Upper lobe of right lung (tissue), 1 donor: Measurements from ENCODE around the gene CIROP. TPM values are rescaled to one million over a fixed set of nuclear protein-coding genes. Genes with fewer than 3 reads are reported as not detected.

Experiments
- ATAC-seq: fragments of 200-7000 bp; cut with Tn5 transposase; one replicate; pipeline ENCODE4 v1.9.1; 2020; ENCODE audit warnings: mild to moderate bottlenecking, moderate library complexity
- DNase-seq: peaks from one replicate; pipeline ENCODE4 v3.0.0-alpha.2; 2020
- H3K27ac ChIP-seq: fragments of 200-600 bp; one replicate; pipeline ENCODE4 v1.8.0; 2022
- H3K27me3 ChIP-seq: fragments of 200-600 bp; one replicate; pipeline ENCODE4 v1.8.0; 2022; ENCODE audit warnings: mild to moderate bottlenecking
- H3K36me3 ChIP-seq: fragments of 200-600 bp; one replicate; pipeline ENCODE4 v1.8.0; 2022
- H3K4me1 ChIP-seq: fragments of 200-600 bp; one replicate; pipeline ENCODE4 v1.8.0; 2022
- H3K4me3 ChIP-seq: fragments of 200-600 bp; one replicate; pipeline ENCODE4 v1.8.0; 2022; ENCODE audit warnings: mild to moderate bottlenecking
- H3K9me3 ChIP-seq: fragments of 200-600 bp; one replicate; pipeline ENCODE4 v1.8.0; 2022
- intact Hi-C: fragments of 100-400 bp; cut with DNase I; formaldehyde crosslinking; loops from one replicate; pipeline ENCODE4 v1.11.0; 2022
- total RNA-seq: library from RNA; stranded (reverse); fragmentation: NEBNext Ultra II Directional; extraction: Animal tissue kit (Norgen Biotek cat#: 25700); gene quantifications from one replicate; pipeline ENCODE4 v1.2.1, GENCODE V29; 2021
- TF ChIP-seq, protein P1 (sequence below): fragments of 200-600 bp; IDR thresholded peaks from one replicate; pipeline ENCODE4 v1.8.0; 2022; ENCODE audit warnings: antibody characterized with exemption
- donor health status: DM: no; HTN: yes; CAD: no; lungs with severe emphysema.

Gene CIROP
- total RNA-seq, 1 donor from 2014 or later: not detected

DNA sequence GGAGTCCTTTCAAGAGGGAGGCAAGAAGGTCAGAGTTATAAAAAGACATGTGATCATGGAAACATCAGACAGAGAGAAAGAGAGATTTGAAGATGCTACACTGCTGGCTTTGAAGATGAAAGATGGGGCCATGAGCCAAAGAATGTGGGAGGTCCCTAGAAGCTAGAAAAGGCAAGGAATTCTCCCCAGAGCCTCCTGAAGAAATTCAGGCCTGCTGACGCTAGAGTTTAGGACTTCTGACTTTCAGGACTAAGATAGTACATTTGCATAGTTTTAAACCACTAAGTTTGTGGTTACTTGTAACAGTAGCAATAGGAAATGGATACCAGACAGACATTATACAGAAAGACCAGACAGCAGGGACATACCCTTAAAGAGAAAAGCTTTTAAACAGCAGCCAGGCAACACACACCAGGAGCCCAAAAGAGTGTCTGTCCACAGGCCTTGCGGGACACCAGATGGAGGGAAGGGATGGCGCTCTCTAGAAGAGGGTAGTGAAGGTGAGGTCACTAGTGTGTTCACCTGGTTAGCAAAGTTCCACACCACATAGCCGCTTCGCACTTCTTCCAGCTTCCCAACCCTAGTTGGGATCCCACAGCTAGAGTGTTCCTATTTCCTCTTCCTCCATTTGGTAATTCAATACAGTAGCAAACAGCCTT lies 43.9 kb upstream of the CIROP start:
- ATAC-seq (no peak), DNase-seq (no peak)
- H3K27ac ChIP-seq: no peak overlapping the region
- TF ChIP-seq, protein P1, sequence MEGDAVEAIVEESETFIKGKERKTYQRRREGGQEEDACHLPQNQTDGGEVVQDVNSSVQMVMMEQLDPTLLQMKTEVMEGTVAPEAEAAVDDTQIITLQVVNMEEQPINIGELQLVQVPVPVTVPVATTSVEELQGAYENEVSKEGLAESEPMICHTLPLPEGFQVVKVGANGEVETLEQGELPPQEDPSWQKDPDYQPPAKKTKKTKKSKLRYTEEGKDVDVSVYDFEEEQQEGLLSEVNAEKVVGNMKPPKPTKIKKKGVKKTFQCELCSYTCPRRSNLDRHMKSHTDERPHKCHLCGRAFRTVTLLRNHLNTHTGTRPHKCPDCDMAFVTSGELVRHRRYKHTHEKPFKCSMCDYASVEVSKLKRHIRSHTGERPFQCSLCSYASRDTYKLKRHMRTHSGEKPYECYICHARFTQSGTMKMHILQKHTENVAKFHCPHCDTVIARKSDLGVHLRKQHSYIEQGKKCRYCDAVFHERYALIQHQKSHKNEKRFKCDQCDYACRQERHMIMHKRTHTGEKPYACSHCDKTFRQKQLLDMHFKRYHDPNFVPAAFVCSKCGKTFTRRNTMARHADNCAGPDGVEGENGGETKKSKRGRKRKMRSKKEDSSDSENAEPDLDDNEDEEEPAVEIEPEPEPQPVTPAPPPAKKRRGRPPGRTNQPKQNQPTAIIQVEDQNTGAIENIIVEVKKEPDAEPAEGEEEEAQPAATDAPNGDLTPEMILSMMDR: no peak
- H3K4me3 ChIP-seq: no peak overlapping the region
- no peaks in the 10 kb centered on the region for H3K9me3 ChIP-seq
- H3K36me3 ChIP-seq: no peaks in the 10 kb centered on the region
- intact Hi-C loops: no loop called here
- H3K27me3 ChIP-seq: no peaks in the 10 kb centered on the region
- peaks cover 15% of the 10 kb centered on the region for H3K4me1 ChIP-seq

DNA sequence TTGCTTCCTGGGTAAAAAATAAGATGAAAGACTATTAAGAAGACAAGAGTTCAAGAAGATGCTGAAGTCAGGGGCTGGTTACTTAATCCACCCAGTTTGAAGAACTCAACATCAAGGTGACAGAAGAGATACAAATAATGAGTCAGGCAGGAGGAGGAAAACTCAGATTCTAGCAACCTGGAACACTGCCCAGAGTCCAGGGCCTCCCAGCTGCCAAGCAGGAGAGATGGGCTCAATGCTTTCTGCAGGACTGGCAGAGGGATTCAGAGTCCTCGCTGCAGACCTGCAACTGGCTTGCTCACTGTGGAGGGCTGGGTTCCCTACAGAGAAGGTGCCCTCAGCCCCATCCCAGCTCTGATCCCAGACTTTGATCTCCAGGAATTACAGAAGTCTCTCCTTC lies 42.9 kb upstream of the CIROP start:
- intact Hi-C loops: no loop called here
- Histone ChIP-seq H3K4me1 (peaks cover 10% of the 10 kb centered on the region), H3K4me3 (no peak overlapping the region), H3K27ac (no peak overlapping the region), H3K36me3 (no peaks in the 10 kb centered on the region), H3K9me3 (no peaks in the 10 kb centered on the region), H3K27me3 (no peaks in the 10 kb centered on the region)
- TF ChIP-seq, protein P1: no peak
- no peak for DNase-seq
- ATAC-seq: no peak

DNA sequence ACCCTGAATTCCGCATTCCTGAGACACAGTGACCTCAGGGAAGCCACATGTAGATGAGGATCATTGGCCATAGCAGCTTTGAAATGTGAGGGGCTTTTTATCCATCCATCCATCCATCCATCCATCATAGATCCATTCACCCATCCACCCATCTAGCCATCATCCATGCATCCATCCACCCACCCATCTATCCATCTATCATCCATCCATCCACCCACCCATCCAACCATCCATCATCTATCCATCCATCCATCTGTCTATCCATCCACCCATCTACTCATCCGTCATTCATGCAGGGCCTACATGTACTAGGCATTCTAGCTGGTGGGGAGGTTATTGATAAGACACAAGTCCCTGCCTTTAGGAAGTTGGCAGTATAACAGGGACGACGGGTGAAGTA lies 42.2 kb upstream of the CIROP start:
- H3K4me3 ChIP-seq: no peak overlapping the region
- no peaks in the 10 kb centered on the region for H3K9me3 ChIP-seq
- intact Hi-C loops: no loop called here
- H3K4me1 ChIP-seq: peaks cover 12% of the 10 kb centered on the region
- no peaks in the 10 kb centered on the region for H3K27me3 ChIP-seq
- ATAC-seq (no peak), DNase-seq (no peak)
- no peaks in the 10 kb centered on the region for H3K36me3 ChIP-seq
- TF ChIP-seq, protein P1: no peak
- H3K27ac ChIP-seq: no peak overlapping the region

DNA sequence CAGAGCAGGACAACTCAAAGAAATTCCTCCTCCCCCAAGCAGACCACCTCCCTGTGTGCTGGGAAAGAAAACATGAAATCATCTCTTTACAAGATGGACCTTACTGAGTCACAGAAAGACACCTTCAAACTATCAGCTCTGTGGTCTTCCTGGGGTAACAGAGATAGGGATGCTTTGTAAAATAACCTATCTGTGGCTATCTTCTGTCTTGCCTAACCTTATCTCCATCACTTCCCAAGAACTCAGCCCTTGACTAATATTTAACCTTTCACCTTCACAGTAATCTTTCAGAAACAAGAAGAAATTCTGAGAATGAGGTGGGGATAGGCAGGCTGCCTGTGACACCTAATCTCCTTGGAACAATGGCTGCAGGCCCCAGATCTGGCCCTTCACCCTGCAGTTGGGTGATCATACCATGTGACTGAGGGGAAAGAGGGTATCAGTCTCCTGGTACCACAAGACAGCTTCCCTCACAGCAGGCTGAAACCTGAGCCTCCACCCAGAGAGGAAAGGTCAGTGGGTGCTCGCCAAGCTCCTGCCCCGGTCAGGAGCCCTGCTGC lies 41.6 kb upstream of the CIROP start:
- ATAC-seq: no peak

DNA sequence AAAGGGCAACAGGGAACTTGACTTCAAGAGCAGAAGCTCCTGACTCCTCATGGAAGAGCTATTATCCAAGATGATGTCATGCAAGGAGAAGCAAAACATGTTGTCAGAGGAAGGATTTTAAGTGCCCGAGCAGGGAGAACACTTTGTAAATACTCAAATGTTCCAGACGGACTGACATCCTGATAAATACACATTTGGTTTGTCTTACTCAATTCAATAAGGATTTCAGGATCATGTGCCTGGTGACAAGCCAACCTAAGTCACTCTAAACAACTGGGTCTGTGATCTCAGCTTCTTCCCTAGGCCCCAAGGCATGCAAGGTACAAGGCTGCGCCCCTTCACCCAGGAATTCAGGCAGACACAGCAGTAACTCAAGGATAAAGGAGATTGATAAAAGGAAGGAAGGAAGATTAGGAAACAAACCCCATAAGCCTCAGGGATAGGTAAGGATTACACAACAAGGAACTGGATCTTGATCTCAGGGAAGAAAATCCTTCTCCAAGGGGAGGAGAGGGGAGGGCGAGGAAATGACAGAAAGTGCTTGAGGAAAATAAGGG lies 41.1 kb upstream of the CIROP start:
- TF ChIP-seq, protein P1: no peak
- no peaks in the 10 kb centered on the region for H3K36me3 ChIP-seq
- no peaks in the 10 kb centered on the region for H3K9me3 ChIP-seq
- DNase-seq (no peak), ATAC-seq (peak; percentile 62)
- H3K4me1 ChIP-seq: peaks cover 12% of the 10 kb centered on the region
- intact Hi-C loops: no loop called here
- no peak overlapping the region for H3K4me3 ChIP-seq
- H3K27me3 ChIP-seq: no peaks in the 10 kb centered on the region
- peak overlapping the region; percentile 42 for H3K27ac ChIP-seq

More for the DNA sequence above, 41.6 kb upstream of the CIROP start:
- DNase-seq: no peak
- no peaks in the 10 kb centered on the region for H3K27me3 ChIP-seq
- no peak overlapping the region for H3K4me3 ChIP-seq
- H3K9me3 ChIP-seq: no peaks in the 10 kb centered on the region
- TF ChIP-seq, protein P1: no peak
- intact Hi-C loops: no loop called here
- no peaks in the 10 kb centered on the region for H3K36me3 ChIP-seq
- H3K27ac ChIP-seq: peak overlapping the region; percentile 42
- peaks cover 12% of the 10 kb centered on the region for H3K4me1 ChIP-seq
